GM10266 (cell line): Measurements from ENCODE around the gene IL1R2.

Experiments
- DNase-seq: peaks from one replicate; pipeline ENCODE4 v3.0.0; 2012; ENCODE audit errors: extremely low spot score
- TF ChIP-seq, protein P1 (sequence below): IDR thresholded peaks from 2 replicates; pipeline ENCODE4 v1.5.1; 2012; ENCODE audit warnings: mild to moderate bottlenecking, low read depth; ENCODE audit not compliant: control insufficient read depth, insufficient read depth; ENCODE audit errors: missing control alignments

IL1R2 gene, protein sequence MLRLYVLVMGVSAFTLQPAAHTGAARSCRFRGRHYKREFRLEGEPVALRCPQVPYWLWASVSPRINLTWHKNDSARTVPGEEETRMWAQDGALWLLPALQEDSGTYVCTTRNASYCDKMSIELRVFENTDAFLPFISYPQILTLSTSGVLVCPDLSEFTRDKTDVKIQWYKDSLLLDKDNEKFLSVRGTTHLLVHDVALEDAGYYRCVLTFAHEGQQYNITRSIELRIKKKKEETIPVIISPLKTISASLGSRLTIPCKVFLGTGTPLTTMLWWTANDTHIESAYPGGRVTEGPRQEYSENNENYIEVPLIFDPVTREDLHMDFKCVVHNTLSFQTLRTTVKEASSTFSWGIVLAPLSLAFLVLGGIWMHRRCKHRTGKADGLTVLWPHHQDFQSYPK

DNA sequence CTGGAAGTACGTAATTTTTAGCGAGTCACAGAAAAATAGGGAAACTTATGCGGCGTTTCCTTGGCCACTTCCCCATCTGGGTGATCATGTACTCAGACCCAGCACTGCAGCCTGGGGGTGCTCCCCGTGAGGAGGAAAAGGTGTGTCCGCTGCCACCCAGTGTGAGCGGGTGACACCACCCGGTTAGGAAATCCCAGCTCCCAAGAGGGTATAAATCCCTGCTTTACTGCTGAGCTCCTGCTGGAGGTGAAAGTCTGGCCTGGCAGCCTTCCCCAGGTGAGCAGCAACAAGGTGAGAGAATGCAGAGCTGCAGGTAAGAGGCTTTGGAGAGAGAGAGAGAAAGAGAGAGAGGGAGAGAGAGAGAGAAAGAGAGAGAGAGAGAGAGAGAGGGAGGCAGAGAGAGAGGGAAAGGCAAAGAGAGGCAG is at the start of gene IL1R2:
Gene IL1R2 (plus strand): TSS at position 240 of the 425 bp plus-strand sequence. CDS start 16,616 bp downstream, outside the sequence.
- TF ChIP-seq, protein P1, sequence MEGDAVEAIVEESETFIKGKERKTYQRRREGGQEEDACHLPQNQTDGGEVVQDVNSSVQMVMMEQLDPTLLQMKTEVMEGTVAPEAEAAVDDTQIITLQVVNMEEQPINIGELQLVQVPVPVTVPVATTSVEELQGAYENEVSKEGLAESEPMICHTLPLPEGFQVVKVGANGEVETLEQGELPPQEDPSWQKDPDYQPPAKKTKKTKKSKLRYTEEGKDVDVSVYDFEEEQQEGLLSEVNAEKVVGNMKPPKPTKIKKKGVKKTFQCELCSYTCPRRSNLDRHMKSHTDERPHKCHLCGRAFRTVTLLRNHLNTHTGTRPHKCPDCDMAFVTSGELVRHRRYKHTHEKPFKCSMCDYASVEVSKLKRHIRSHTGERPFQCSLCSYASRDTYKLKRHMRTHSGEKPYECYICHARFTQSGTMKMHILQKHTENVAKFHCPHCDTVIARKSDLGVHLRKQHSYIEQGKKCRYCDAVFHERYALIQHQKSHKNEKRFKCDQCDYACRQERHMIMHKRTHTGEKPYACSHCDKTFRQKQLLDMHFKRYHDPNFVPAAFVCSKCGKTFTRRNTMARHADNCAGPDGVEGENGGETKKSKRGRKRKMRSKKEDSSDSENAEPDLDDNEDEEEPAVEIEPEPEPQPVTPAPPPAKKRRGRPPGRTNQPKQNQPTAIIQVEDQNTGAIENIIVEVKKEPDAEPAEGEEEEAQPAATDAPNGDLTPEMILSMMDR: no peak
- DNase-seq: no peak

DNA sequence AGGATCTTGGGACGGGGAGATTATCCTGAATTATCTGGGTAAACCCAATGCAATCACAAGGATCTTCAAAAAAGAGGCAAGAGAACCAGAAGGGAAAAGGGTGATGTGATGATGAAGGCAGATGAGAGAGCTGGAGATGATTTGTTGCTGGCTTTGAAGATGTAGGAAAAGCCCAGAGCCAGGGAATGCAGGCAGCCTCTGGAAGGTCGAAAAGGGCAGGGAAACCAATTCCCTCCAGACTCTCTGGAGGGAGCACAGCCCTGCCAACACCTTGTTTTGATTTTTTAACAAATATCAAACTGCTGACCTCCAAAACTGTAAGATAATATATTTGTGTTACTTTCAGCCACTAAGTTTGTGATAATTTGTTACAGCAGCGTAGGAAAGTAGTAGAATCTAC is 48.9 kb upstream of the IL1R2 start:
- TF ChIP-seq, protein P1: no peak
- no peak for DNase-seq

DNA sequence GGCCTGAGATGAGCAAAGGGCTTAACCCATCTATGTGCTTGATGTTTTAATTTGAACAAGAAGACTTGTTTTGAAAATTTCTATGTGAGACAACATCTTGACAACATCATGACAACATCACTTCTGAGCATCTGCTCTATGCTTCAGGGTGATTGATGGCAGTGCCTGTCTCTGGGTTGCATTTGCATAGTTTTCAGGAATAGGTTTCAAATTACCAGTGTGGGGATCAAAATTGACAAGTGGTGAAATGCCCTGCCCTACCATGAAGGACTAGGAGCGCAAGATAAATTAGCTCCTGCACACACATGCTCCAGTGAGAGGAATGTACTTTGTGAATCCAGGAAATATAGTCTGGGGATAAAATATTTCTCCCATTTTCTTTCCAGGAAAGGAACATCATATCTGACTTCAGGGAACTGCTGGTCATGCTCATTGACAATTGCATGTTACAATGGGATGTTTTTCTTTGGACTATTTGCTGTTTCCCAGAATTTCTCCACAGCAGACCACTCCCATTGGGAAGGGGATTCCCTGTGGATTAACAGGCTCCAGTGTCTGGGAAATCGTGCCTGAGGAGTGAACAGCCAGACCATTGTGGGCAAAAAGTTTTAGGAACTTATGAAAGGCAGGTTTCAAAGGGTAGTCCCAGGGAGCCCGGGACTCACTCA is 45.3 kb upstream of the IL1R2 start:
- TF ChIP-seq, protein P1: no peak
- DNase-seq: no peak

DNA sequence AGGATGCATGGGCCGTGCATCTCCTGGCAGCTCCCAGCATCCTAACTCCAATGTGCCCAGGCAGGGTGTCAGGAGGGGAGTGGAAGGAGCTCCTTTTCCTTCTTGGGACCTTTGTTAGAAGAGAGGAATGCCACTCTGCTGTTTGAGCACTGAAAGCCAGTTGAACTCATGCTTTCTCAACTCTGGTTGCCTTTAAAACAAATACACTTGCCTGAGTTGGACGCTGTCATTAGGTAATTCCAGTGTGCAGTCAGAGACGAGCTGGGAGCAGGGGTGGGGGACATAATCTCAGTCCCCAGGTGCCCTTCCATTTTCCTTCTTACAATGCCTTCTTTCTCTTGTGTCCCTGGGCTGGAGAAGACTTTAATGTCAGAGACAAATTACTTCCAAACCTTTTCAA is 44.4 kb upstream of the IL1R2 start:
- TF ChIP-seq, protein P1: no peak
- DNase-seq: no peak

DNA sequence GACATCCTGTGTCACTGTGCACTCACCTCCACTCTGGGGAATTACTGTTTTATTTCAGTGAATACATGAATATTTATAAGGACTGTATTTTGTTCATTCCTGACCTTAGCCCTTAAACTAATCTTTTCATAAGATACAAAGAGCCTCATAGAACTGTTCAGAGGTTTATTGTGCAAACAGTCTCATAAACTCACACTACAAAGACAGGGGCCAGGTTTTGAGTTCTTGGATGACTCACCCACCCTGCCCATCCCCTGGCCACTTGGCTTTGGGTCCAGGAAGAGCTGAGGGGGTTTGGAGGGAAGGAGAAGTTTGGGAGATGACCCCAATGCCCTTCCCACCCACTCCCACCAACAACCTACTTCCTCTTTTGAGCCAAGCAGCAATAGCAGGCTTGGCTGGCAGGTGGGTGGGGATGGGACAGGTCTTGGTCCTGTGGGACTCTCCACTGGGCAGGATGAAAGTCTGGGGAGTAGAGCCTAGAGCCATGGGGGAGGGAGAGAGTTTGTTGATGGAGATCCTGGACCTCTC is 43.1 kb upstream of the IL1R2 start:
- no peak for DNase-seq
- TF ChIP-seq, protein P1: no peak

DNA sequence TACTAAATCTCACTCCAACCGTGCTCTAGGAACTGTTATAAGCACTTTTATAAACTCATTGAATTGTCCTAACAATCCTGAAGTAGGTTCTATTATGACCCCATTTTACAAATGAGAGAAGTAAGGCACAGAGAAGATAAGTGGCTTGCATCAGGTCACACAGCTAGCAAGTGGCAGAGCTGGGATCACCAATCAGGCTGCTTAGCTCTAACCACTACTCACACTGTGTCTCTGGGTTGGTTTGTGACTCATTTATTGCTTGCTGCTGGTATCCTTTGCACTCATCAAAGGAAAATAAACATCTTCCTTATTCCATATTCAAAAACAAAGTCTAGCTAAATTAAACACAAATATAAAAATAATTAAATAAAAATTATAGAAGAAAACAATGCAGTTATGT is 42.5 kb upstream of the IL1R2 start:
- TF ChIP-seq, protein P1: no peak
- no peak for DNase-seq

DNA sequence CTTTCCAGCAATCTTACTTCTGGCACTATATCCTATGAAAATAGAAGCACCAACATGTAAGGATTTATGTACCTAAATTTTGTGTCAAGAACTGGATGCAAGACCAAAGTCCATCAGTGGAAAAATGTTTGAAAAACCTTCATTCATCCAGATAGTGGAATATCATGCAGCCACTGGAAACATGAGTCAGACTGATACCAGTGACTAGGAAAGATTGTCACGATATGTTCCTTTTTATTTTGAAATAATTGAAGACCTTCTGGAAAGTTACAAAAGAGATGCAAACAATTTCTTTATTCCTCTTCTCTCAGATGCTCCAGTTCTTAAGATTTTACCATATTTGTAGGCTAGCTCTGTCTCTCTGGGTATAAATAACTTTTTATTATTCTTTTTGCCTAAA is 40.5 kb upstream of the IL1R2 start:
- TF ChIP-seq, protein P1: no peak
- no peak for DNase-seq
